GM18517 (cell line): ENCODE results near the gene SLC10A1.
"Not testable (repeated sequence)": the region's sequence is repeated elsewhere in the genome, so short reads cannot be mapped to it uniquely, and the experiment has no call there.

Experiments used
- ATAC-seq: cut with Tn5 transposase; IDR thresholded peaks from one replicate; pipeline ENCODE4 v1.9.1; 2021; ENCODE audit warnings: mild to moderate bottlenecking, moderate library complexity; ENCODE audit not compliant: unreplicated experiment

The SLC10A1 gene

DNA sequence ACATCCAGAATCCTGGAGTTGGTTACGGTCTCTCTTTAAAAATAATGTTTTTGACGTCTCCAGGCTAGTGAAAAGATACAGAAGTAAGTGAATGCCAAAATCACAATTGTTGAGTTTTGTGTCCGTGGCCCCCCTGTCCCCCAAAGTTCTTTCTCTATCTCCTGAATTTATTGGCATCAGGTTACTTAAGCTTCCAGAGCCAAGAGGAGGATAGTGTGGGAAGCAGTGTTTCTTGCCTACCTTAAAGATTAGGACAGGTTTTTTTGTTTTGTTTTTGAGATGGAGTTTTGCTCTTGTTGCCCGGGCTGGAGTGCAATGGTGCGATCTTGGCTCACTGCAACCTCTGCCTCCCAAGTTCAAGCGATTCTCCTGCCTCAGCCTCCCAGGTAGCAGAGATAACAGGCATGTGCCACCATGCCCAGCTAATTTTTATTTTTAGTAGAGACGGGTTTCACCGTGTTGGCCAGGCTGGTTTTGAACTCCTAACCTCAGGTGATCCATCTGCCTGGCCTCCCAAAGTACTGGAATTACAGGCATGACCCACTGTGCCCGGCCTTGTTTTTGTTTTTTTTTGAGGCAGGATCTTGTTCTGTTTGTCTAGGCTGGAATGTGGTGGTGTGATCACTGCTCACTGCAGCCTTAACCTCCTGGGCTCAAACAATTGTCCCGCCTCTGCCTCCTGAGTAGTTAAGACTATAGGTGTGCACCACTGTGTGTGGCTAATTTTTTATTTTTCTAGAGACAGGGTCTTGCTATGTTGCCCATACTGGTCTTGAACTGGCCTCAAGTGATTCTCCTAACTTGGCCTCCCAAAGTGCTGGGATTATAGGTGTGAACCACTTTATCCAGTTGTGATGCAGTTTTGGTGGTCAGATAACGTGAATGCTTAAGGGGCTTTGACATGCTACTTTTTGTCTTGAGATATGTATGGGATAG lies 24.7 kb downstream of the SLC10A1 start:
- ATAC-seq: no peak

DNA sequence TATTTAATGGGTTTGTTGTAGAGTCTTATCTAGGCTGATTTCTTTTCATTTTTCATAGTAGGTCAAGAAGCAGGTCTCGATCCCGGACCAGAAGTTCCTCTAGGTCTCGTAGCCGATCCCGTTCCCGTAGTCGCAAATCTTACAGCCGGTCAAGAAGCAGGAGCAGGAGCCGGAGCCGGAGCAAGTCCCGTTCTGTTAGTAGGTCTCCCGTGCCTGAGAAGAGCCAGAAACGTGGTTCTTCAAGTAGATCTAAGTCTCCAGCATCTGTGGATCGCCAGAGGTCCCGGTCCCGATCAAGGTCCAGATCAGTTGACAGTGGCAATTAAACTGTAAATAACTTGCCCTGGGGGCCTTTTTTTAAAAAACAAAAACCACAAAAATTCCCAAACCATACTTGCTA lies 25.9 kb downstream of the SLC10A1 start:
- no peak for ATAC-seq

- ATAC-seq: no peak
These were observed 26.5 kb downstream of the SLC10A1 start for GRCh38 chr14:69770559-69770958.

DNA sequence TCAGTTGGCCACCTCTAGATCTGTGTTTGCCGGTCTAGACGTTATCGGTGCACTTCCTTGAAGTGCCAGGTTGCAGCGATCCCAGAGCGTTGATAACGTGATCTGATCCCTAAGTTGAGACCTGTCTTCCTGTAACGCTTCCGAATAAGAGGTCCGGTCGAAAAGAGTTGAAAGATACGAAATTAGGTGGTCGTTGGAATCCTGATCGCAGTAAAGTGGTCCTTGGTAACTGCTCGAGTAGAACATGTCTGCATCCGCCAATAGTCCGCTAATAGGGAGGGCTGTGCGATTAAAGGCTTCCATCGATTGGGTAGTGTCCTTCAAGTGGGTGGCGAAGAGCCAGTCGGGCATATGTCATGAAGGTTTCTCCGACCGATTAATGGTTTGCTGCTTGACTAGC lies 27.4 kb downstream of the SLC10A1 start:
- no peak for ATAC-seq

DNA sequence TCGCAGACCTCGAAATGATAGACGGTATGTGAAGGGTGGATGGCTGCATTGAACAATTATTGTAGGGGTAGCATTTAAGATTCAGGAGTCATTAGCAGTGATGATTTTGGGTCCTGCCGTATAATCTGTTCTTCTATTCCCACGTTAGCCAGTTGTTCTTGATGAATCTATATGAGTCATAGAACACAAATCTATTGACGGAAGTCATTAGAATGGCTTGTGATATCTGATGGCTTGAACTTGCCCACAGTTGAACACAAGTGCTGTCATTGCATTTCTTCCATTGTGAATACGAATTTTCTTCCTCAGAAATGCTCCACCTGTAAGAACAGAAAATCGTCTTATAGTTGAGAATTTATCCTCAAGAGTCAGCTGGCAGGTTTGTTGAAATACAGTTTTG lies 28.2 kb downstream of the SLC10A1 start:
- no peak for ATAC-seq

DNA sequence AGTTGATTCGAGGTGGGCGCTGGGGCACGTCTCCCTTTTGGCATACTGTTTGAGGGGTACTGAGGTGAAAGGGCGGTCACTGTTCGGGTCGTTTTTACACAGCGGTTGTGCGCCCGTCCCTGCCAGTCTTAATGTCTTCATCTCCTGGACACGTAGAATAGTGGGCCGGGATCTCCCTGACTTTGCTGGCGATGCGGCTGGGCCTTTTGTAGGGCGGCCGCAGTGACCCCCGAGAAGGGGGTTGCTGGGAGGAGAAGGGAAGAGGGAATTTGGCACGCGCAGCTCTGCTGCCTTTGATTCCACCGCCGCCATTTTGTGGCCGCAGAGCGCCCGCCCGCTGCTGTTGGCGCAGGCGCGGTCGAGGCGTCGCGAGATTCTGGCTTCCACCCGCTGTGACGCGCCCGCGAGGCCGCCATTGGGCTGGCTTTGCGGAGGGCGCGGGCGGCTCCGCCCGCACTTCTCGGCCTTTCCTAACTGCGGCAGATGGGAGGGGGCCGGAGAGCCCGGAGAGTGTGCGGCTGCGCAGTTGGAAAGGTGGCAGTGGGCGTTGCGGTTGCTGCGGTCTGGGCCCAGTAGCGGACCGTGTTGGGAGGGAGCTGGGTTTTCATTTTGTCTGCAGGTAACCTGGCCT lies 29.6 kb downstream of the SLC10A1 start:
- peak; percentile 58 for ATAC-seq

GRCh38 chr14:69766984-69767368 lies 30.1 kb downstream of the SLC10A1 start, which contains the start of gene SRSF5:
SRSF5 (plus strand) TSS chr14:69767142; CDS start chr14:69768157, 1,015 bp downstream.
- peak; percentile 74 for ATAC-seq

GRCh38 chr14:69763761-69764510 lies 33.1 kb downstream of the SLC10A1 start:
- ATAC-seq: no peak

DNA sequence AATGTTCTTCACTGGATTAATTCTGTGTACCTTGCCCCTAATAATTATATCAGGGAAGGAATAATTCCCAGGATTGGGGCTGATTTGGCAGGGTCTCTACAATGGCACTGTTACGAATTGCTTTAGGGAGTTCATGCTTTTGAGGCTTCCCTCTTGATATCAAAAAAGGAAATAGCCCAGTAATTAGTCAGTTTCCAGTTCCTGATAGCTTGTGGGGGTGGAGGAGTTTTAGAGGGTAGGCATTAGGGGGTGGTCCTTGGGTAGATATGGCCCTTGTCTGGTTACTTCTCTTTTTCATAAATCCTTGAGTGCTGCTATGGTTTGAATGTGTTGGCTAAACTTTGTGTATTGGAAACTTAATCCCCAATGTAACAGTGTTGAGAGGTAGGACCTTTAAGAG lies 36.2 kb downstream of the SLC10A1 start:
- no peak for ATAC-seq

GRCh38 chr14:69756298-69756697 lies 40.7 kb downstream of the SLC10A1 start:
- ATAC-seq: no peak

DNA sequence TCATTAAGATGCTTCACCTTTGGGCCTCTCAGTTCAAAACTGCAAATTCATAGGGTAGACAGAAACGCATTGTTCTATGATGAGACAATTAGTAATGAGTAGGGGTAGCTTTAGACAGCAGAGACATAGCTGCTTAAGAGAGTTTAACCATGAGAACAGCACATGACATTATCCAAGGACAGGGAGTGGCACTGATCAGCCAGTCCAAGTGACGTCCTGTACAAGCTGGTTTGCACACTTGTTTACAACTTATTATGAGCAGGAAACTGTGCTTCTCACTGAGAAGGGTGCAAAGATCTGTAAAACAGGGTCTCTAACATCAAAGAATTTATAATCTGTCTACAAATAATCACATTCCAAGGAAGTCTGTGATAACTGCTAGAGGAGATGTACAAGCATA lies 41.3 kb downstream of the SLC10A1 start:
- ATAC-seq: no peak

GRCh38 chr14:69755296-69755695 lies 41.7 kb downstream of the SLC10A1 start:
- ATAC-seq: no peak

GRCh38 chr14:69754487-69754886 lies 42.6 kb downstream of the SLC10A1 start:
- no peak for ATAC-seq

DNA sequence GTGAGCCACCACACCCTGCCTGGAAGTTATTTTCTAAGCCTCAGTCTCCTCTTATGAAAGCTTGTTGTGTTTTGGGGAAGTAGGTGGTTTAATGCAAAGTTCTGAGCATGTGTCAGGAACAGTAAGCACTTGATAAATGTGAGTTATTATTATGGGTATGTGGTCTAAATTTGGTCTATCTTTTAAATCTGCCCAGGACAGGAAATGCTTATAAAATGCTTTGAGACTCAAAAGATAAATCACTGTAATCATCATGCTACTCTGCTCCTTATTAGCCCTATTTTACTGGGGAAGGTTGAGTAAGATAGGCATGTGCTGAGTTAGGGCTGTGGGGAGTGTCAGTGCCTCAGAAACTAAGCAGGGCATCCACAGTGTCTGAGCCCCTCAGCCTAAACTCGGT lies 43.2 kb downstream of the SLC10A1 start:
- ATAC-seq: no peak

- ATAC-seq: no peak
These were observed 44.3 kb downstream of the SLC10A1 start for GRCh38 chr14:69752773-69753172.

GRCh38 chr14:69750495-69750894 lies 46.5 kb downstream of the SLC10A1 start:
- ATAC-seq: no peak

- no peak for ATAC-seq
These were observed 47.1 kb downstream of the SLC10A1 start for GRCh38 chr14:69749956-69750355.

GRCh38 chr14:69741055-69741454 lies 56.0 kb downstream of the SLC10A1 start:
- no peak for ATAC-seq

DNA sequence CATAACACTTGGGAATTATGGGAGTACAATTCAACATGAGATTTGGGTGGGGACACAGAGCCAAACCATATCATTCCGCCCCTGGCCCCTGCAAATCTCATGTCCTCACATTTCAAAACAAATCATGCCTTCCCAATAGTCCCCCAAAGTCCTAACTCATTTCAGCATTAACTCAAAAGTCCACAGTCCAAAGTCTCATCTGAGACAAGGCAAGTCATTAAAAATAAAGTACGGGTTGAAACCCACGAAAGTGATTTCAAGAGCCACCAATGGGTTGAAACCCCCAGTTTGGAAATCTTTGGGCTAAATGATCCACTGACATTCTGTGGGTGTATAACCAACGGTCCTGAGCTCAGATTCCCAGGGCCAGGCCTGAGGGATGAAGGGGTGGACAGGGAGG lies 60.6 kb downstream of the SLC10A1 start:
- not testable (repeated sequence) for ATAC-seq

DNA sequence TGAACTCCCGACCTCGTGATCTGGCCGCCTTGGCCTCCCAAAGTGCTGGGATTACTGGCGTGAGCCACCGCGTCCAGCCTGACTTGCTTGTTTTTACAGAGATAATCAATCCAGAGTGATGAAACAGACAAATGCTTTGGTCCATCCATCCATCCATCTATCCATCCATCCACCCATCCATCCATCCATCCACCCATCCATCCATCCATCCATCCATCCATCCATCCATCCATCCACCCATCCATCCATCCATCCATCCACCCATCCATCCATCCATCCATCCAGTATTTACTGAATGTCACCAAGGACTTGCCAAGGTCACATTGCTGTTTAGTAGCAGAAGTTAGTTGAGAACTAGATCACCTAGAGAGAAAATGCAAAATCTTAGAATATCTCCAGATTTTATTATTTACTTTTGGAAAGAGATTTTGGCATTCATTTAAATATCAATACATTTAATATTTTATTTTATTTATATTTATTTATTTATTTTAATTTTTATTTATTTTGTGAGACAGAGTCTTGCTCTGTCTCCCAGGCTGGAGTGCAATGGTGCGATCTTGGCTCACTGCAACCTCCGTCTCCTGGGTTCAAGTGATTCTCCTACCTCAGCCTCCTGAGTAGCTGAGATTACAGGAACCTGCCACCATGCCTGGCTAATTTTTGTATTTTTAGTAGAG lies 65.0 kb downstream of the SLC10A1 start:
- ATAC-seq: not testable (repeated sequence)

- ATAC-seq: no peak
These were observed 69.2 kb downstream of the SLC10A1 start for GRCh38 chr14:69727860-69728259.
